ENCODE results near the gene GABARAP. TPM values are rescaled to one million over a fixed set of nuclear protein-coding genes. Genes with fewer than 3 reads are reported as not detected.
A peak's percentile ranks its signal among the peaks of the same experiment; 100 is the strongest.

The GABARAP gene
- total and polyA plus RNA-seq, 2 of the 8 experiments (the other 6 are each of a cell fraction or from before 2014, with no cell fraction given): 252 to 581 TPM

GRCh38 chr17:7208027-7208571 lies 34.1 kb downstream of the GABARAP start:
- DNase-seq (ENCODE audit: low read depth in 1 of 2, low spot score in 2 of 2) (peak in 1 of 2 experiments; percentile 86), FAIRE-seq (no peak)
- peak overlapping the region; percentile 80; the same call in 1 of the 2 replicates for H2BK20ac ChIP-seq (ENCODE audit: low read length)
- peak overlapping the region; percentile 36 to 62 (median 40) for H3K4me3 ChIP-seq (ENCODE audit: extremely low read depth in 1 of 4, insufficient read depth in 2 of 4, low read depth in 3 of 4, low read length in 4 of 4)
- H3K14ac ChIP-seq (ENCODE audit: insufficient read length): no peak overlapping the region
- H3K4me2 ChIP-seq (ENCODE audit: insufficient read depth in 1 of 2, low read depth in 2 of 2, low read length in 2 of 2): peak overlapping the region; percentile 71 to 91
- H2BK120ac ChIP-seq (replicated peaks; ENCODE audit: low read depth, low read length): no peak overlapping the region
- H3K56ac ChIP-seq (replicated peaks; ENCODE audit: insufficient read length, low read depth, low read length): no peak overlapping the region
- H4K20me1 ChIP-seq (replicated peaks in 1 of 2; ENCODE audit: control insufficient read depth in 1 of 2, insufficient read depth in 2 of 2, low read length in 2 of 2): peaks cover 3 to 18% of the 10 kb centered on the region in 2 experiments
- H3K18ac ChIP-seq (ENCODE audit: extremely low read depth, low read length): peak overlapping the region; percentile 96
- ChIA-PET POLR2A (ENCODE audit: partially characterized antibody) (interaction anchor here (1.0 to 2.5 kb wide), 15 partner anchors 12 to 375 kb away, joined by 3 to 18 read pairs (median 5); partner anchors contain the start of genes ACADVL, CLDN7, CTDNEP1 and DLG4), CTCF (ENCODE audit: partially characterized antibody) (interaction anchor here (0.6 to 2.4 kb wide), 7 partner anchors 13 to 162 kb away, joined by 3 to 10 read pairs (median 3); no protein-coding TSS in a partner anchor)
- H3K9me3 ChIP-seq (ENCODE audit: insufficient read depth in 2 of 2, low read depth in 1 of 2, low read length in 1 of 2): no peaks in the 10 kb centered on the region
- no peak overlapping the region; the same call in 1 of the 2 replicates for H4K8ac ChIP-seq (ENCODE audit: extremely low read depth, insufficient read depth, low read length)
- H3K4me1 ChIP-seq (replicated peaks in 1 of 4; ENCODE audit: control insufficient read depth in 3 of 4, insufficient read depth in 4 of 4, low read length in 3 of 4): peaks cover 8 to 42% (median 32%) of the 10 kb centered on the region in 4 experiments
- peaks cover 26% of the 10 kb centered on the region for H3K79me1 ChIP-seq (ENCODE audit: low read depth, low read length)
- 2% methylated on average over 18 of the region's 21 CpGs; no CpG with 5 or more reads in 1 of the 2 experiments for WGBS, 2 experiments (ENCODE audit: extremely low coverage in 1 of 2, insufficient coverage in 1 of 2, insufficient read length in 1 of 2, insufficient replicate concordance in 2 of 2, low coverage in 1 of 2, low lambda C conversion rate in 2 of 2, missing lambda C conversion rate in 1 of 2)
- peak overlapping the region; percentile 35; the same call in 1 of the 2 replicates for H3K27ac ChIP-seq (ENCODE audit: low read depth, low read length)
- H2BK5ac ChIP-seq (ENCODE audit: low read depth, low read length): peak overlapping the region; percentile 90
- H2AK5ac ChIP-seq (ENCODE audit: low read depth, low read length): no peak overlapping the region
- H3K23ac ChIP-seq (ENCODE audit: insufficient read length): no peak overlapping the region
- no peaks in the 10 kb centered on the region; a peak in 1 of 7 replicates for H3K27me3 ChIP-seq (replicated peaks in 1 of 4; ENCODE audit: control insufficient read depth in 3 of 4, extremely low read depth in 1 of 4, insufficient read depth in 3 of 4, low read length in 3 of 4)
- peaks cover 6 to 11% (median 7%) of the 10 kb centered on the region in 4 experiments; a peak in 7 of 8 replicates for H3K36me3 ChIP-seq (ENCODE audit: control insufficient read depth in 2 of 4, insufficient read depth in 4 of 4, low read length in 3 of 4)
- H3K9ac ChIP-seq (replicated peaks in 1 of 4; ENCODE audit: extremely low read depth in 1 of 4, low read depth in 3 of 4, low read length in 3 of 4): peak overlapping the region in 1 of 4 experiments; percentile 28; a peak in 1 of 7 replicates
- 0 out of 2 replicates have a peak overlapping the region, but pooled peaks have one; percentile 92 for H2BK12ac ChIP-seq (ENCODE audit: low read depth, low read length)
- H3K4ac ChIP-seq (replicated peaks; ENCODE audit: insufficient read length, low read depth, low read length): peak overlapping the region; percentile 79
- H4K91ac ChIP-seq (replicated peaks; ENCODE audit: insufficient read length, low read length): peak overlapping the region; percentile 68
- H2AFZ ChIP-seq (ENCODE audit: low read length): no peak overlapping the region
- peaks cover 26% of the 10 kb centered on the region; the same call in 1 of the 2 replicates for H3K23me2 ChIP-seq (ENCODE audit: low read depth, low read length)
- H2BK15ac ChIP-seq (ENCODE audit: low read length): peak overlapping the region; percentile 88
- peak overlapping the region; percentile 57 for H4K5ac ChIP-seq (ENCODE audit: insufficient read length, low read depth, low read length)
- H3K79me2 ChIP-seq (ENCODE audit: control insufficient read depth in 1 of 2, insufficient read depth in 2 of 2, low read length in 2 of 2): peaks cover 0 to 58% of the 10 kb centered on the region in 2 experiments; a peak in 2 of 4 replicates
- no peak for TF ChIP-seq POLR2AphosphoS5 (IDR thresholded peaks at IDR 0.05; ENCODE audit: low read depth, low read length)
- TF ChIP-seq KDM1A (IDR thresholded peaks at IDR 0.05; ENCODE audit: borderline replicate concordance, low read length): no peak
- TF ChIP-seq JUND (IDR thresholded peaks at IDR 0.05; ENCODE audit: low read length): no peak
- peak; percentile 96 for TF ChIP-seq MAX (IDR thresholded peaks at IDR 0.05)
- TF ChIP-seq SIRT6 (IDR thresholded peaks at IDR 0.05; ENCODE audit: low read length): no peak
- TF ChIP-seq GABPA (IDR thresholded peaks at IDR 0.05; ENCODE audit: borderline replicate concordance, insufficient read depth, low read length): no peak
- TF ChIP-seq E2F6 (IDR thresholded peaks at IDR 0.05): peak; percentile 83
- no peak; the same call in 1 of the 2 replicates for TF ChIP-seq PHF8 (conservative IDR thresholded peaks at IDR 0.05; ENCODE audit: low read depth, low read length)
- TF ChIP-seq USF2 (IDR thresholded peaks at IDR 0.05; ENCODE audit: low read length): peak; percentile 35; the same call in 1 of the 2 replicates
- no peak for TF ChIP-seq FOSL1 (IDR thresholded peaks at IDR 0.05; ENCODE audit: insufficient read depth, low read depth, low read length)
